Natural killer cell (primary cell): Measurements from ENCODE around the gene CCDC93. TPM values are rescaled to one million over a fixed set of nuclear protein-coding genes. Genes with fewer than 3 reads are reported as not detected.

Experiments used
- ATAC-seq, 3 donors: fragments of 150-1000 bp in 2 of 3; fragments of 200-7000 bp in 1 of 3; cut with Tn5 transposase; 1 replicate in 1 of 3; 2 replicates in 2 of 3; pipeline ENCODE4 v1.10.0; 2021; ENCODE audit warnings: mild to moderate bottlenecking in 2 of 3, moderate library complexity in 2 of 3
- DNase-seq, 2 donors: peaks; one replicate each; pipeline versions ENCODE4 v3.0.0 to v3.0.0-alpha.2; 2013 to 2021; ENCODE audit warnings: mixed read lengths in 1 of 2
- H3K27ac ChIP-seq: one replicate; pipeline ENCODE4 v1.5.1; 2013; ENCODE audit warnings: mild to moderate bottlenecking, low read length
- H3K27me3 ChIP-seq: one replicate; pipeline ENCODE4 v1.6.1; 2013; ENCODE audit warnings: low read length; ENCODE audit not compliant: control insufficient read depth, insufficient read depth
- H3K36me3 ChIP-seq: one replicate; pipeline ENCODE4 v1.6.1; 2013; ENCODE audit warnings: low read length; ENCODE audit not compliant: control insufficient read depth, insufficient read depth
- H3K4me1 ChIP-seq: one replicate; pipeline ENCODE4 v1.6.1; 2013; ENCODE audit warnings: low read length; ENCODE audit not compliant: control insufficient read depth, insufficient read depth
- H3K4me3 ChIP-seq: one replicate; pipeline ENCODE4 v1.5.1; 2013; ENCODE audit warnings: low read length
- H3K9me3 ChIP-seq: one replicate; pipeline ENCODE4 v1.6.1; 2013; ENCODE audit warnings: low read length; ENCODE audit not compliant: control insufficient read depth, insufficient read depth
- H3K27ac Mint-ChIP-seq, 2 donors: one replicate each; pipeline ENCODE4 v1.8.0; 2022; ENCODE audit warnings: mild to moderate bottlenecking in 2 of 2, mixed read lengths in 2 of 2, moderate library complexity in 1 of 2
- H3K27me3 Mint-ChIP-seq, 2 donors: one replicate each; pipeline ENCODE4 v1.8.0; 2022; ENCODE audit warnings: low read depth in 2 of 2, mixed read lengths in 2 of 2
- H3K36me3 Mint-ChIP-seq: one replicate; pipeline ENCODE4 v1.8.0; 2022; ENCODE audit warnings: mixed read lengths
- H3K4me1 Mint-ChIP-seq, 2 donors: one replicate each; pipeline ENCODE4 v1.8.0; 2022; ENCODE audit warnings: mixed read lengths in 2 of 2
- H3K4me3 Mint-ChIP-seq: one replicate; pipeline ENCODE4 v1.8.0; 2022; ENCODE audit warnings: mild to moderate bottlenecking, moderate library complexity, mixed read lengths
- H3K9me3 Mint-ChIP-seq, 2 donors: one replicate each; pipeline ENCODE4 v1.8.0; 2022; ENCODE audit warnings: mixed read lengths in 2 of 2
- CTCF ChIP-seq: fragments of 200-600 bp; IDR thresholded peaks from one replicate; pipeline ENCODE4 v1.8.0; 2022; ENCODE audit warnings: antibody characterized with exemption
- WGBS: methylation state at CpG from one replicate; pipeline ENCODE4 v1.1.7; 2013; ENCODE audit warnings: missing lambda C conversion rate; ENCODE audit not compliant: insufficient coverage; 5-methylcytosine and 5-hydroxymethylcytosine counted together
- intact Hi-C: fragments of 100-400 bp; cut with micrococcal nuclease; formaldehyde crosslinking; loops from one replicate; pipeline ENCODE4 v1.14.2; 2022
- total RNA-seq, 4 donors: library from RNA; stranded (reverse); fragments of 120-200 nt in 1 of 4; gene quantifications; one replicate each; pipeline versions ENCODE4 v1.2.3 to v1.2.4, GENCODE V29; 2013 to 2022

The CCDC93 gene
- total RNA-seq, 3 donors from 2014 or later (not counting 1 experiment from before 2014, with no cell fraction given), result 58.6 to 68.6 (median 67.4) TPM

- Mint-ChIP-seq H3K36me3 (no peaks in the 10 kb centered on the region), H3K4me1 (peaks cover 0 to 5% of the 10 kb centered on the region in 2 donors), H3K27me3 (peaks cover 24 to 49% of the 10 kb centered on the region in 2 donors), H3K27ac (no peak overlapping the region), H3K4me3 (no peak overlapping the region), H3K9me3 (no peaks in the 10 kb centered on the region)
- no peak overlapping the region for H3K4me3 ChIP-seq
- H3K4me1 ChIP-seq, result peaks cover 3% of the 10 kb centered on the region
- TF ChIP-seq CTCF, result no peak
- H3K36me3 ChIP-seq, result no peaks in the 10 kb centered on the region
- intact Hi-C loops, result loop anchor here (10.0 kb wide), 1 partner anchor 1126 kb away; no protein-coding TSS in a partner anchor
- no peak for DNase-seq
- peaks cover 14% of the 10 kb centered on the region for H3K27me3 ChIP-seq
- no peaks in the 10 kb centered on the region for H3K9me3 ChIP-seq
- H3K27ac ChIP-seq, result no peak overlapping the region
- 53% methylated on average over 3 of the region's 3 CpGs for WGBS
- ATAC-seq, result no peak
Observed at GRCh38 chr2:118049140-118049815, 35.4 kb upstream of the CCDC93 start.

GRCh38 chr2:118048401-118048800 is 34.5 kb upstream of the CCDC93 start:
- ATAC-seq, result no peak
- Mint-ChIP-seq H3K4me1 (peaks cover 0 to 5% of the 10 kb centered on the region in 2 donors), H3K9me3 (no peaks in the 10 kb centered on the region), H3K4me3 (no peak overlapping the region), H3K36me3 (no peaks in the 10 kb centered on the region), H3K27me3 (peaks cover 28 to 57% of the 10 kb centered on the region in 2 donors), H3K27ac (no peak overlapping the region)
- Histone ChIP-seq H3K27me3 (peaks cover 14% of the 10 kb centered on the region), H3K27ac (no peak overlapping the region), H3K4me1 (peaks cover 3% of the 10 kb centered on the region), H3K9me3 (no peaks in the 10 kb centered on the region), H3K36me3 (no peaks in the 10 kb centered on the region), H3K4me3 (no peak overlapping the region)
- intact Hi-C loops, result loop anchor here (10.0 kb wide), 1 partner anchor 1126 kb away; no protein-coding TSS in a partner anchor
- no peak for DNase-seq
- no peak for TF ChIP-seq CTCF
- WGBS, result no CpG with 5 or more reads among the region's 3 CpGs

- peaks cover 17% of the 10 kb centered on the region for H3K27me3 ChIP-seq
- Mint-ChIP-seq H3K4me3 (no peak overlapping the region), H3K36me3 (no peaks in the 10 kb centered on the region), H3K27ac (no peak overlapping the region), H3K4me1 (peaks cover 0 to 5% of the 10 kb centered on the region in 2 donors), H3K9me3 (no peaks in the 10 kb centered on the region), H3K27me3 (peaks cover 33 to 63% of the 10 kb centered on the region in 2 donors)
- DNase-seq (no peak), ATAC-seq (no peak)
- H3K9me3 ChIP-seq, result no peaks in the 10 kb centered on the region
- H3K36me3 ChIP-seq, result no peaks in the 10 kb centered on the region
- no peak for TF ChIP-seq CTCF
- H3K27ac ChIP-seq, result no peak overlapping the region
- peaks cover 3% of the 10 kb centered on the region for H3K4me1 ChIP-seq
- H3K4me3 ChIP-seq, result no peak overlapping the region
- WGBS, result 64% methylated on average over 1 of the region's 3 CpGs
- intact Hi-C loops, result loop anchor here (10.0 kb wide), 1 partner anchor 1127 kb away; no protein-coding TSS in a partner anchor
Observed at GRCh38 chr2:118047380-118047826, 33.5 kb upstream of the CCDC93 start.
